Measurements from ENCODE around the gene RERE. TPM values are rescaled to one million over a fixed set of nuclear protein-coding genes. Genes with fewer than 3 reads are reported as not detected.

The RERE gene
- total RNA-seq, 2 donors from 2014 or later: 74.5 to 128 TPM

DNA sequence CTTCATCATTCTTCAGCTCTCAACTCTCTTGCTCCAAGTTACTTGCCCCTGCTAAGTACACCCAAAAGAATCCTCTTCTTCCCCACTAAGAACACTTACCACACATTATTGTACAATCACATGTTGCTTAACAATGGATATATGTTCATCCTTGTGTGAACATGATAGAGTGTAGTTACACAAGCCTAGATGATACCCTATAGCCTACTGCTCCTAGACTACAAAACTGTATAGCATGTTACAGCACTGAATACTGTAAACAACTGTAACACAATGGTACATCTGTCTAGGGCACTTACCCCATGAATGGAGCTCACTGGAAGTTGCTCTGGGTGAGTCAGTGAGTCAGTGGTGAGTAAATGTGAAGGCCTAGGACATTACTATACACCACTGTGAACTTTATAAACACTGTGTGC, 77.4 kb downstream of the RERE start:
- H3K9me3 ChIP-seq: no peaks in the 10 kb centered on the region
- H3K27ac ChIP-seq: no peak overlapping the region
- intact Hi-C loops (cut with DNase I): no loop called here
- no peak overlapping the region for H3K4me3 ChIP-seq
- ATAC-seq (no peak), DNase-seq (no peak)
- TF ChIP-seq, protein P1, sequence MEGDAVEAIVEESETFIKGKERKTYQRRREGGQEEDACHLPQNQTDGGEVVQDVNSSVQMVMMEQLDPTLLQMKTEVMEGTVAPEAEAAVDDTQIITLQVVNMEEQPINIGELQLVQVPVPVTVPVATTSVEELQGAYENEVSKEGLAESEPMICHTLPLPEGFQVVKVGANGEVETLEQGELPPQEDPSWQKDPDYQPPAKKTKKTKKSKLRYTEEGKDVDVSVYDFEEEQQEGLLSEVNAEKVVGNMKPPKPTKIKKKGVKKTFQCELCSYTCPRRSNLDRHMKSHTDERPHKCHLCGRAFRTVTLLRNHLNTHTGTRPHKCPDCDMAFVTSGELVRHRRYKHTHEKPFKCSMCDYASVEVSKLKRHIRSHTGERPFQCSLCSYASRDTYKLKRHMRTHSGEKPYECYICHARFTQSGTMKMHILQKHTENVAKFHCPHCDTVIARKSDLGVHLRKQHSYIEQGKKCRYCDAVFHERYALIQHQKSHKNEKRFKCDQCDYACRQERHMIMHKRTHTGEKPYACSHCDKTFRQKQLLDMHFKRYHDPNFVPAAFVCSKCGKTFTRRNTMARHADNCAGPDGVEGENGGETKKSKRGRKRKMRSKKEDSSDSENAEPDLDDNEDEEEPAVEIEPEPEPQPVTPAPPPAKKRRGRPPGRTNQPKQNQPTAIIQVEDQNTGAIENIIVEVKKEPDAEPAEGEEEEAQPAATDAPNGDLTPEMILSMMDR (IDR thresholded peaks at IDR 0.05): no peak
- no peak for TF ChIP-seq POLR2A (IDR thresholded peaks at IDR 0.05)
- no peaks in the 10 kb centered on the region for H3K27me3 ChIP-seq
- peaks cover 17% of the 10 kb centered on the region for H3K4me1 ChIP-seq
- H3K36me3 ChIP-seq (replicated peaks in 1 of 2; ENCODE audit: insufficient read depth in 1 of 2, low read depth in 2 of 2): no peaks in the 10 kb centered on the region

DNA sequence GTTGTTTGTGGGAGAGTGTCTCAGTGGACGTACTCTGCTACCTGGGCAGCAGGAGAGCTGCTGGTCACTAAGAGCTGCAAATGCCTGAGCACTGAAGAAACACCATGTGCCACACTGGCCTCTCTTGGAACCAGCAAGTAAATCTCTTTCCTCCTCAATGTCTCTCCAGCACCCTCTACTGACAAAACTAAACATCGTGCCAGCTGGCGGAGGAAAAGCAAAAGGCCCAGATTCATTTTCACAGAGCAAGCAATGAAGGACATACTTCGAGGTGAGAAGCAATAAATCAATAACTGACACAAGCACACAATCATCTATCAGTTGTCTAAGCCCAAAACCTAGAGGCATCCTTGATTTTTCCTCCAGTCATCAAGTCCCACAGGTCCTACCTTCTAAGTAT, 78.1 kb downstream of the RERE start:
- Histone ChIP-seq H3K36me3 (replicated peaks in 1 of 2; ENCODE audit: insufficient read depth in 1 of 2, low read depth in 2 of 2) (no peaks in the 10 kb centered on the region), H3K9me3 (no peaks in the 10 kb centered on the region), H3K27ac (no peak overlapping the region), H3K27me3 (no peaks in the 10 kb centered on the region), H3K4me1 (peaks cover 17% of the 10 kb centered on the region), H3K4me3 (no peak overlapping the region)
- intact Hi-C loops (cut with DNase I): loop anchor here (10.0 kb wide), 1 partner anchor 105 kb away; no protein-coding TSS in a partner anchor
- DNase-seq (no peak), ATAC-seq (no peak)
- 86 to 92% methylated on average over 4 of the region's 4 CpGs for WGBS, 2 donors
- TF ChIP-seq POLR2A (IDR thresholded peaks at IDR 0.05): no peak
- TF ChIP-seq, protein P1 (IDR thresholded peaks at IDR 0.05): no peak

- Histone ChIP-seq H3K4me1 (peaks cover 17% of the 10 kb centered on the region), H3K27ac (peak overlapping the region in 1 of 4 donors; percentile 48), H3K9me3 (no peaks in the 10 kb centered on the region), H3K4me3 (no peak overlapping the region), H3K27me3 (no peaks in the 10 kb centered on the region), H3K36me3 (replicated peaks in 1 of 2; ENCODE audit: insufficient read depth in 1 of 2, low read depth in 2 of 2) (no peaks in the 10 kb centered on the region)
- no peak for ATAC-seq
- intact Hi-C loops (cut with DNase I): loop anchor here (10.0 kb wide), 1 partner anchor 108 kb away; no protein-coding TSS in a partner anchor
- no peak for DNase-seq
- TF ChIP-seq POLR2A (IDR thresholded peaks at IDR 0.05): no peak
- TF ChIP-seq, protein P1 (IDR thresholded peaks at IDR 0.05): no peak
These were observed 80.5 kb downstream of the RERE start for GRCh38 chr1:8736927-8737326.

DNA sequence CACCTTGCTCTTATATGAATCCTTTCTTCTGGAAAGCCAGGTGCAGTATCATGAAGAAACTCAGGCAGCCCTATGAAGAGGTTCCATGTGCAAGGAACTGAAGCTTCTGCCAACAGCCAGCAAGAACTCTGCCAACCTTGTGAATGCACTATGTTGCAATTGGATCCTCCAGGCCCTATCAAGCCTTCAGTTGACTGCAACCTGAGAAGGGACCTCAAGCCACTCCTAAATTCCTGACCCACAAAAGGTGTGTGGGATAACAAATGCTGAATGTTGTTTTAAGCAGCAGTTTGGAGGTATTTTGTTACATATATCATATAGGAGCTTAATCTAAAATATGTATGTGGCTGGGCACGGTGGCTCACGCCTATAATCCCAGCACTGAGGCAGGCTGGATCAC, 84.0 kb downstream of the RERE start:
- TF ChIP-seq POLR2A (IDR thresholded peaks at IDR 0.05): no peak
- TF ChIP-seq, protein P1 (IDR thresholded peaks at IDR 0.05): no peak
- Histone ChIP-seq H3K27me3 (no peaks in the 10 kb centered on the region), H3K9me3 (no peaks in the 10 kb centered on the region), H3K4me1 (peaks cover 18% of the 10 kb centered on the region), H3K27ac (no peak overlapping the region), H3K36me3 (replicated peaks in 1 of 2; ENCODE audit: insufficient read depth in 1 of 2, low read depth in 2 of 2) (no peaks in the 10 kb centered on the region), H3K4me3 (no peak overlapping the region)
- WGBS, 2 donors: 95 to 100% methylated on average over 2 of the region's 2 CpGs
- no peak for ATAC-seq
- intact Hi-C loops (cut with DNase I): loop anchor here (10.0 kb wide), 1 partner anchor 111 kb away; no protein-coding TSS in a partner anchor
- DNase-seq: peak in 3 of 4 donors; percentile 8 to 29 (median 23)

GRCh38 chr1:8731162-8731561, 86.3 kb downstream of the RERE start:
- no peak for DNase-seq
- 94 to 97% methylated on average over 4 of the region's 4 CpGs for WGBS, 2 donors
- H3K4me1 ChIP-seq: peaks cover 16% of the 10 kb centered on the region
- intact Hi-C loops (cut with DNase I): loop anchor here (10.0 kb wide), 1 partner anchor 114 kb away; no protein-coding TSS in a partner anchor
- H3K27me3 ChIP-seq: no peaks in the 10 kb centered on the region
- H3K36me3 ChIP-seq (replicated peaks in 1 of 2; ENCODE audit: insufficient read depth in 1 of 2, low read depth in 2 of 2): no peaks in the 10 kb centered on the region
- ATAC-seq: no peak
- no peaks in the 10 kb centered on the region for H3K9me3 ChIP-seq
- H3K4me3 ChIP-seq: no peak overlapping the region
- H3K27ac ChIP-seq: no peak overlapping the region
- TF ChIP-seq, protein P1 (IDR thresholded peaks at IDR 0.05): no peak
- no peak for TF ChIP-seq POLR2A (IDR thresholded peaks at IDR 0.05)

Measured in body of pancreas (tissue), 4 donors.